Keratinocyte (primary cell): ENCODE data around the gene ZNF354B. TPM values are rescaled to one million over a fixed set of nuclear protein-coding genes. Genes with fewer than 3 reads are reported as not detected.

ENCODE experiments used
- DNase-seq: peaks from one replicate; pipeline ENCODE4 v3.0.0-alpha.2; 2011; ENCODE audit warnings: low read depth, missing footprints, low spot score
- FAIRE-seq: peaks from 2 replicates; lab custom pipeline; 2011; peaks lifted over from hg19 to GRCh38; lab: Jason Lieb, UNC
- H2AFZ ChIP-seq: 2 replicates; pipeline ENCODE4 v1.6.0; 2012; ENCODE audit warnings: low read length, control low read depth, inconsistent platforms; ENCODE audit not compliant: control insufficient read depth
- H3K27ac ChIP-seq: 2 replicates; pipeline ENCODE4 v1.5.1; 2011; ENCODE audit warnings: low read length; ENCODE audit not compliant: control insufficient read depth, insufficient read depth
- H3K27me3 ChIP-seq: 3 replicates; pipeline ENCODE4 v1.6.0; 2011; ENCODE audit warnings: low read length; ENCODE audit not compliant: control insufficient read depth, insufficient read depth; ENCODE audit errors: extremely low read depth
- H3K36me3 ChIP-seq, 2 experiments: 2 replicates in 1 of 2; 3 replicates in 1 of 2; pipeline ENCODE4 v1.5.1; 2011; ENCODE audit warnings: low read length in 2 of 2, mild to moderate bottlenecking in 1 of 2; ENCODE audit not compliant: control insufficient read depth in 2 of 2, insufficient read depth in 2 of 2; ENCODE audit errors: extremely low read depth in 1 of 2
- H3K4me1 ChIP-seq: 3 replicates; pipeline ENCODE4 v1.5.1; 2011; ENCODE audit warnings: low read length; ENCODE audit not compliant: control insufficient read depth, insufficient read depth; ENCODE audit errors: extremely low read depth
- H3K4me2 ChIP-seq: 3 replicates; pipeline ENCODE4 v1.6.0; 2011; ENCODE audit warnings: low read depth, low read length; ENCODE audit not compliant: control insufficient read depth, insufficient read depth; ENCODE audit errors: extremely low read depth
- H3K4me3 ChIP-seq, 3 experiments: fragments of 200-600 bp in 1 of 3; sonication (generic) in 1 of 3; 2 replicates in 2 of 3; 3 replicates in 1 of 3; pipeline ENCODE4 v1.5.1; 2011 to 2016; ENCODE audit warnings: low read length in 3 of 3, mild to moderate bottlenecking in 3 of 3, control low read depth in 2 of 3, inconsistent platforms in 1 of 3, low read depth in 1 of 3, mixed read lengths in 1 of 3, mixed run types in 1 of 3, moderate library complexity in 1 of 3; ENCODE audit not compliant: control insufficient read depth in 2 of 3, insufficient read depth in 2 of 3; ENCODE audit errors: extremely low read depth in 1 of 3
- H3K79me2 ChIP-seq: 2 replicates; pipeline ENCODE4 v1.6.0; 2012; ENCODE audit warnings: low read length; ENCODE audit not compliant: control insufficient read depth, insufficient read depth
- H3K9ac ChIP-seq: 3 replicates; pipeline ENCODE4 v1.6.0; 2011; ENCODE audit warnings: low read length; ENCODE audit not compliant: control insufficient read depth, insufficient read depth; ENCODE audit errors: extremely low read depth
- H3K9me1 ChIP-seq: 3 replicates; pipeline ENCODE4 v1.6.0; 2011; ENCODE audit warnings: low read length; ENCODE audit not compliant: control insufficient read depth, insufficient read depth; ENCODE audit errors: extremely low read depth
- H3K9me3 ChIP-seq: 2 replicates; pipeline ENCODE4 v1.5.1; 2012; ENCODE audit warnings: low read depth, low read length; ENCODE audit not compliant: control insufficient read depth
- H4K20me1 ChIP-seq: 3 replicates; pipeline ENCODE4 v1.6.0; 2011; ENCODE audit warnings: low read length; ENCODE audit not compliant: control insufficient read depth, insufficient read depth; ENCODE audit errors: extremely low read depth
- EZH2 ChIP-seq: IDR thresholded peaks from one replicate; pipeline ENCODE4 v1.6.1; 2012; ENCODE audit warnings: inconsistent platforms, mild to moderate bottlenecking, low read length, moderate library complexity
- dilution Hi-C: fragments of 300-500 bp; cut with MboI; formaldehyde crosslinking; loops from one replicate; pipeline ENCODE4 v1.7.0; 2020; ENCODE audit warnings: low sequenced_read_pairs; ENCODE audit not compliant: extremely low pct_ligation_motif_present
- polyA plus RNA-seq, 5 experiments: library from polyadenylated mRNA; depleted of rRNA in 3 of 5; stranded (reverse) in 3 of 5; stranded (forward) in 1 of 5; unstranded in 1 of 5; fragments of >200 nt; gene quantifications; 1 replicate in 1 of 5; 2 replicates in 3 of 5; 3 replicates in 1 of 5; pipeline versions ENCODE4 v1.2.1 to v1.2.3, GENCODE V29; 2011 to 2012; ENCODE audit warnings: missing spikeins in 2 of 5, low read depth in 1 of 5, low replicate concordance in 1 of 5
- TF ChIP-seq, protein P1 (sequence below), 3 experiments: IDR thresholded peaks in 1 of 3; conservative IDR thresholded peaks in 1 of 3; optimal IDR thresholded peaks in 1 of 3; 2 replicates in 2 of 3; 3 replicates in 1 of 3; pipeline versions ENCODE3 to v1.5.1; 2011; ENCODE audit warnings: low read length in 3 of 3, mild to moderate bottlenecking in 3 of 3, moderate library complexity in 2 of 3, control low read depth in 1 of 3, inconsistent platforms in 1 of 3; ENCODE audit not compliant: insufficient read depth in 2 of 3; ENCODE audit errors: extremely low read depth in 1 of 3

ZNF354B gene
- polyA plus RNA-seq, 1 donor (not counting 4 experiments of a cell fraction or from before 2014, with no cell fraction given) = 10.2 TPM

DNA sequence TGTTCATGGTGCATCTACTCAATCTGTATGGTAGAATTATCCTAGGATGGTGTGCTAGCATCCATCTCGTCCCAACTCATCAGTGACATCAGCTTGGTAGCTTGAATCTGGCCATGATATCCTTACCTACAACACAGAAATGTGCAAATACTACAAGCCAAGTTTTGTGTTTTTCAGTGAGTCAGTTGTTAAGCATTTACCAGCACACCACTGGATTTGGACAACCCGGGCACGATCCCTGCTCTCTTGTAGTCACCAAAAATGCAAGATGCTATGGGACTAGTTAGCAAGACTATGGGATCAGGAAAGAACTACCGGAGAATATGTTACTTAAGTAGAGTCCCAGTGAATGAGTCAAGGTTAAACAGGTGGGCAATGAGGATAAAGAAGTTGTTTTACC is 32.1 kb upstream of the ZNF354B start:
- H3K4me2 ChIP-seq = no peak overlapping the region
- H3K79me2 ChIP-seq = no peaks in the 10 kb centered on the region
- no peak for DNase-seq
- no peak overlapping the region for H2AFZ ChIP-seq
- H3K9me1 ChIP-seq = no peaks in the 10 kb centered on the region
- H3K36me3 ChIP-seq = no peaks in the 10 kb centered on the region
- peaks cover 9% of the 10 kb centered on the region for H3K4me1 ChIP-seq
- H3K4me3 ChIP-seq = no peak overlapping the region
- H3K9ac ChIP-seq = no peak overlapping the region
- FAIRE-seq = peak; percentile 63
- H3K27me3 ChIP-seq = no peaks in the 10 kb centered on the region
- no peak overlapping the region for H3K27ac ChIP-seq
- no peak for TF ChIP-seq EZH2
- TF ChIP-seq, protein P1, sequence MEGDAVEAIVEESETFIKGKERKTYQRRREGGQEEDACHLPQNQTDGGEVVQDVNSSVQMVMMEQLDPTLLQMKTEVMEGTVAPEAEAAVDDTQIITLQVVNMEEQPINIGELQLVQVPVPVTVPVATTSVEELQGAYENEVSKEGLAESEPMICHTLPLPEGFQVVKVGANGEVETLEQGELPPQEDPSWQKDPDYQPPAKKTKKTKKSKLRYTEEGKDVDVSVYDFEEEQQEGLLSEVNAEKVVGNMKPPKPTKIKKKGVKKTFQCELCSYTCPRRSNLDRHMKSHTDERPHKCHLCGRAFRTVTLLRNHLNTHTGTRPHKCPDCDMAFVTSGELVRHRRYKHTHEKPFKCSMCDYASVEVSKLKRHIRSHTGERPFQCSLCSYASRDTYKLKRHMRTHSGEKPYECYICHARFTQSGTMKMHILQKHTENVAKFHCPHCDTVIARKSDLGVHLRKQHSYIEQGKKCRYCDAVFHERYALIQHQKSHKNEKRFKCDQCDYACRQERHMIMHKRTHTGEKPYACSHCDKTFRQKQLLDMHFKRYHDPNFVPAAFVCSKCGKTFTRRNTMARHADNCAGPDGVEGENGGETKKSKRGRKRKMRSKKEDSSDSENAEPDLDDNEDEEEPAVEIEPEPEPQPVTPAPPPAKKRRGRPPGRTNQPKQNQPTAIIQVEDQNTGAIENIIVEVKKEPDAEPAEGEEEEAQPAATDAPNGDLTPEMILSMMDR (optimal IDR thresholded peaks at IDR 0.05 in 1 of 3, IDR thresholded peaks at IDR 0.05 in 1 of 3, conservative IDR thresholded peaks at IDR 0.05 in 1 of 3; ENCODE audit: extremely low read depth in 1 of 3, insufficient read depth in 2 of 3, low read length in 3 of 3) = no peak
- no peaks in the 10 kb centered on the region for H4K20me1 ChIP-seq
- dilution Hi-C loops = no loop called here
- H3K9me3 ChIP-seq = no peaks in the 10 kb centered on the region

DNA sequence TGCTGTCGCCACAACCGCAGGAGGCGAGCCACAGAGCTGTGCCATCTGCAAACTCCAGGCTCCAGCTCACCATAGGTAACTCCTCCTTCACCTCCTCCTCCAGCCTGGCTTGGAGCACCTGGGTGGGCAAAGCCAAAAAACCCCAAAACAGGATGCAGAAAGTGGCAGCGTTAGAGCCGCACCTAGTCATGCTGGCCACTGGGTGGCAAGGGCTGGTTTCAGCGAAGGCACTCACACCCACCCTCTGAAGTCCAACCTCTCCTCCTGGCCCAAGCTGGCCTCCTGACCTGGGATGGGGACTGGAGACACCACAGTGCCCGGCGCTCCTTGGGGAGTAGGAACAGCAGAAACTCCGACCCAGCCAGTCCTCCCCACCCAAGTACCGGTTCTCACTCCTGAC is 28.7 kb upstream of the ZNF354B start:
- H3K9ac ChIP-seq = no peak overlapping the region
- DNase-seq = no peak
- dilution Hi-C loops = no loop called here
- no peaks in the 10 kb centered on the region for H4K20me1 ChIP-seq
- no peak overlapping the region for H2AFZ ChIP-seq
- TF ChIP-seq, protein P1 (optimal IDR thresholded peaks at IDR 0.05 in 1 of 3, IDR thresholded peaks at IDR 0.05 in 1 of 3, conservative IDR thresholded peaks at IDR 0.05 in 1 of 3; ENCODE audit: extremely low read depth in 1 of 3, insufficient read depth in 2 of 3, low read length in 3 of 3) = no peak
- H3K27ac ChIP-seq = no peak overlapping the region
- no peaks in the 10 kb centered on the region for H3K27me3 ChIP-seq
- peaks cover 2% of the 10 kb centered on the region for H3K4me1 ChIP-seq
- H3K79me2 ChIP-seq = no peaks in the 10 kb centered on the region
- no peaks in the 10 kb centered on the region for H3K9me1 ChIP-seq
- FAIRE-seq = no peak
- no peak overlapping the region for H3K4me3 ChIP-seq
- H3K4me2 ChIP-seq = no peak overlapping the region
- H3K36me3 ChIP-seq = no peaks in the 10 kb centered on the region
- no peaks in the 10 kb centered on the region for H3K9me3 ChIP-seq
